Cortex of kidney (tissue), 1 donor: ENCODE data around the gene L2HGDH.
"Not testable (repeated sequence)": the region's sequence is repeated elsewhere in the genome, so short reads cannot be mapped to it uniquely, and the experiment has no call there.

Source experiments
- DNase-seq: peaks from one replicate; lab custom pipeline; 2025; lab: John Stamatoyannopoulos, UW

Gene L2HGDH

DNA sequence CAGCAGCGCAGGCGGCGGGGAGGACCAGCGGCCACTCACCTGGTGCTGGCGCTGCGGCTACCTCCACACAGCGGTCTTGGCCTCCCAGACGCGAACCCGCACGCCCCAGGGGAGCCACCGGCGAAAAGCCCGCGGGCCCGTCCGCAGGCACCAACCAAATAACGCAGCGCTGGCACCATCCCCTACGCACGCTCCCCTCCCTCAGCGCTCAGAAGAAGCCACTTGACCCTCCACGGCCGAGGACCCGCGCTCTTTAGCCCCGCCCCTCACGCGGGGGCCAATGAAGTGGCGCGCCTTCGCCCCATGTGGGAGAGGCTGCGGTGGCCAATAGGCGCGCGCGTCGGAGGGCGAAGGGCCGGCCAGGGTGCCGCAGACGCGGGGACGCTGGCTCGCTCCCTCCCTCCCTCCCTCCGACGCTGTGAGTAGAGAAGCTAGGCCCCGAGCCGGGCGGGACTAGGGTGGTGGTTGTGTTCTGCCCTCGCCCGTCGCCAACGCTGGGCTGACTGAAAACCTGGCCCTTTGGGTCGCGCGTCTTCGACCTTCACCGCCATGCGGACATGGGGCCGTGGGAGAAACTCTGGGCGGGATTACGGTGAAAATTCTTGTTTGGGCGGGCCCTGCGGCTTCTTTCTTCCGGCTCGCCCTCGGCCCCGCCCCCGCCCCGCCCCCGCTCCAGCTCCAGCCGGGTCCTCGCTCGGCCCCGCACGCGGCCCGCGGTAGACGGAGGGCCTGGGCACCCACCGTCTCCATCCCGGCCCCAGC lies at the start of gene L2HGDH, which contains the start of gene DMAC2L:
L2HGDH (minus strand) TSS at position 258 of the 762 bp plus-strand sequence; CDS start at position 179, 79 bp downstream.
DMAC2L (plus strand) TSS at position 353 of the 762 bp plus-strand sequence. CDS start 9,164 bp downstream, outside the sequence.
- no peak for DNase-seq

- no peak for DNase-seq
Observed at GRCh38 chr14:50360851-50361250, 48.8 kb upstream of the L2HGDH start.

DNA sequence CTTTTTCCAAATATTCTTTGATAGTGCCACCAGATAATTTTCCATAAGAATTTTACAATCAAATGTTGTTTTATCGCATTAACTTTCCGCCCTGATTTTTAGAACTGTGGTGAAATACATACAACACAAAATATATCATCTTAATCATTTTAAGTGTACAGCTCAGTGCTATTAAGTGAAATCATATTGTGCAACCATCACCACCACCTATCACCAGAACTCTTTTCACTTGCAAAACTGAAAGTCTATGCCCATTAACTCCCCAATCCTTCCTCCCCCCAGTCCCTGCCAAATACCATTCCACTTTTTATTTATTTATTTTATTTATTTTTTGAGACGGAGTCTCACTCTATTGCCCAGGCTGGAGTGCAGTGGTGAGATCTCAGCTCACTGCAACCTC lies 48.1 kb upstream of the L2HGDH start:
- DNase-seq, result no peak

GRCh38 chr14:50359631-50360030 lies 47.6 kb upstream of the L2HGDH start:
- no peak for DNase-seq

DNA sequence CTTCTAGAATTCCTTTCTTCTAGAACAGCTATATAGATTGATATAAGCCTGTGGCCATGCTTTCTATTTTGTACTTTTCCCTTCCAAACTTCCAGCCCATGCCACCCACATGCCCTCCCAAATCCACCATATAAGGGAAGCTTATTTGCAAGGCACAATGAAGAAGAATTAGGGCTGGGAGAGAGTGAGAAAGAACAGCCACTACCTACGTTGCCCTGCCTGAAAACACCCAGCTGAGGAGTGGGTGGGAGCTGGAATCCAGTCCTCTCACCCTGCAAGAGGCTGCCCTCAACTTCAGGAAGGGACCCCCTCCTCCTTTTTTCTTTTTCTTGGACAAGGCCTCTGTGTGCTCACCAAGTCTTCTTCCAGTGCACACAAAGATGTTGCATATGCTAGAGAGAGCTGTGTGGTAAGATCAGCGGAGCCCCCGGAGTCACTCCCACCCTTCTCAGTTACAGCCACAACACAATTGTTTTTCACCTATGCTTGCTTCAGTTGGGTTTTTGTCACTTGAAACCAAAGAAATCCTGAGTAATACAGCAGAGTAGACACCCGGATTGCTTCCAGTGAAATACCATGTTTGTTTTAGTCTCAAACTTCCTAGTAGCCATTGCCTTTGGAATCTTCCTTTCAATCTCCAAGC lies 45.8 kb upstream of the L2HGDH start:
- DNase-seq, result no peak

DNA sequence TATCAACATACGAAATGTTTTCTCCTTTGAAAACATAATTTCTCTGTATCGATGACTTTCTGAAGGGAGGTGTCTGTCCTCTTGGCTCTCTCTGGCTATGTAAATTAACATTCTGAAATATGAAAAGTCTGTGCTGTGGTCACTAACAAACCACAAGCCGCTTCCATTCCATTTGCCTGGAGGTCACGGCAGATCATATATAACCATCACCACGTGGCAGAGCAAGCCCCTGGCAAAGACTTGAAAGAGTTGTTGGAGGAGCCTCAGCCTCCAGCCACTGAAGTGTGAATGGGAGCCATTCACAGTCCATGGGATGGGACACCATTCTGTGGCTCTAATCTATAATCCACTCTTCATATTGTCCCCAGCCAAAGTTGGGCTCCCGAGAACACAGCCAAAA lies 45.1 kb upstream of the L2HGDH start:
- no peak for DNase-seq

DNA sequence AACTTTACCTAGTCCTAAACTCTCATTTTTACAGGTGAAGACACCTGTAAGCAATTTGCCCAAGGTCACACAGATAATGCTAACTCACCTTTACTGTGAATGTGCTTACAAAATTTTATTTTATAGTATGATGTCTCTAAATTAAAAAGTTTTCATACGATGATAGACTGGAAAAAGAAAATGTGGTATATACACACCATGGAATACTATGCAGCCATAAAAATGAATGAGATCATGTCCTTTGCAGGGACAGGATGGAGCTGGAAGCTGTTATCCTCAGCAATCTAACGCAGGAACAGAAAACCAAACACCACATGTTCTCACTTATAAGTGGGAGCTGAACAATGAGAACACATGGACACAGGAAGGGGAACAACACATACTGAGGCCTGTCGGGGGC lies 44.3 kb upstream of the L2HGDH start:
- not testable (repeated sequence) for DNase-seq

DNA sequence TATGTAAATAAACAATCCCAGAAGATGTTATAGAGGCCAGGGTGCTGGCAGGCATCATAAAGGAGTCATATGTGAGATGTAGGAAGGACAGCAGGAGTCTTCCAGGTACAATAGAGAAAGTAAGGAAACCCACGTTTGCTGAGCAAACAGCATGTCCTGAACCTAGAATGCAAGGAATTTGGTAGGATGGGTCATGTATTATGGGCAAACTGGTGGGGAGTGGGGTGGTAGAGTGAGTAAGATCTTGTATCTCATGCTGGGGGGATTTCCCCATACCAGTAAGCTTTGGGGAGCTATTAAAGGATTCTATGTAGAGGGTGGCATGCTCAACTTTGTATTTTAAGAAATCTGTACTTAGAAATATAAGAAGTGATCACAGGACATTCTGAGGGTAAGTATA lies 43.7 kb upstream of the L2HGDH start:
- DNase-seq, result no peak

DNA sequence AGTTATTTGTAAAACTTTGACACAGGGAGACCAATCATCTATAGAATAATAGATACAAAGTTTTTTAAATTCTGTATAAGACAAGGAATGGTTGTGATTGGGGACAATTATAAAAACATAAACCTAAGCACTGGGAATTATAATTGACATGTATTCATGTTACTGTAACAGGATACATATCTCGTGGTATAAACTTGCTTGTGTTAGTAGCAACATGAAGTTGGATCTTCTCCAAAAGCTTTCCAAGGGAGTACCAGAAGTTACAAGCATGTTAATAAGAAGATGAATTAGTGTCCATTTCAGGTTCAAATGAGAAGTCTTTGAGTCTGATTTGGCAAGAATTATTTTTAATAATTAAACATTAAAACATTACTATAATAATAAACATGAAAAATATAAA lies 42.5 kb upstream of the L2HGDH start:
- no peak for DNase-seq

- no peak for DNase-seq
Observed at GRCh38 chr14:50353126-50353525, 41.1 kb upstream of the L2HGDH start.

- no peak for DNase-seq
Observed at GRCh38 chr14:50352584-50352983, 40.6 kb upstream of the L2HGDH start.

GRCh38 chr14:50350975-50351374 lies 38.9 kb upstream of the L2HGDH start:
- no peak for DNase-seq

- no peak for DNase-seq
Observed at GRCh38 chr14:50348933-50349332, 36.9 kb upstream of the L2HGDH start.

DNA sequence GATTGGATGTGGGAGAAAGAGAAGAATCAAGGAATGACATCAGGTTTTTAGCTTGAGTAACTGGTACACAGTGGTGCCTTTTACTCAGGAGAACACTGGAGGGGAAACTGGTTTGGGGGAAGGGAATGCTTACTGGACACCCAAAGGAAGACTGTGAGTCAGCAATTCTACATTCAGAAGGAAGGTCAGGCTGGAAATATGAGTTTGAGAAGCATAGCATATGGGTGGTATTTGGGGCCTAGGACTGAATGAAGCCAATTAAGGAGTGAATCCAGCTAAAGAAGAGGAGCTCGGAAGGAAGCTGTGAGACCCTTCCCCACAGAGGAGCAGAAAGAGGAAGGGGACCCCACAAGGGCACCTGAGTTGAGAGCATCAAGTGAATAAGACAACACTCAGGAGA lies 35.5 kb upstream of the L2HGDH start:
- no peak for DNase-seq

DNA sequence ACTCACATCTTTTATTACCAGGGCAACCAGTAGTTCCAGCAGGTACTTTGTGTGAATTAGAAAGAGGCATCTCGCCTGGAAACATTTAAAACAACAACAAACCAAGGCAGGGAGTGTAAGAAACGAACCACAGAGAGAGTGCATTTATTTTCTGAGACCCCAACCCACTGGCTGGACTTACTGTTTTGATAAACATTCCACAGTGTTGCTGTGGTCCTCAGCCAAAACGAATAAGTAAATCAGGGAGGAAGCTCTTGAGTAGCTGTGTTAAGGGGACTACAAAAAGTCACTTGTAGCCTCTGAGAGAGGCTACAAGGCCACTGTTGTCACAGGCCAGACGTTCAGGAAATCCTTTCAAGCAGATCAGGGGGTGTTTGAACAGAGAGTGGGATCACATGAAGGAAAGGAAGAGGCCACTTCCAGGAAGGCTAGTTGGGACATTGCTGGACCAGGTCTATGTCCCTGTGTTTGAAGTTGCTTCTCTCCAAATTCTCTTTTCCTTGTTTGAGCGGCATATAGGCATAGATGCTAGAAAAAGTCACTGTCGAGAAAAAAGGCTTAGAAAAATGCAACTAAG lies 33.9 kb upstream of the L2HGDH start:
- no peak for DNase-seq

- no peak for DNase-seq
Observed at GRCh38 chr14:50344876-50345563, 33.0 kb upstream of the L2HGDH start.

GRCh38 chr14:50344116-50344775 lies 32.2 kb upstream of the L2HGDH start:
- no peak for DNase-seq

DNA sequence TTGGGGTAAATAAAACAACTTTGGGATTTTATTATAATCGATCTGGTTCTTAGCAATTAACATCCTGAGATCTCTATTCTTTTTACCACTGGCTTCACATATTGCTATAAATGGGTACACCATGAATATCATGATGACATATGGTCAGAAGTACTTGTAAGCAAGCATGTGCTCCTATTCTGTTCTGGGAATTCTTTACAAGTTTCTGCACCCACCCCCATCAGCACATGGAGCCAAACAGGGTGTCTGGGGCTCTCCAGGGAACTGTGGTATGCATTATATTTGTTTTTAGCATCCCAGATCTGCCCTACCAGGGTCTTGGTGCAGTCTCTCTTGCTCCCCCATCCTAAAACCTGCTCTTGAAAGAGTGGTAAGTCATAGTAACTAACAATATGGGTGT lies 31.4 kb upstream of the L2HGDH start:
- DNase-seq, result no peak

DNA sequence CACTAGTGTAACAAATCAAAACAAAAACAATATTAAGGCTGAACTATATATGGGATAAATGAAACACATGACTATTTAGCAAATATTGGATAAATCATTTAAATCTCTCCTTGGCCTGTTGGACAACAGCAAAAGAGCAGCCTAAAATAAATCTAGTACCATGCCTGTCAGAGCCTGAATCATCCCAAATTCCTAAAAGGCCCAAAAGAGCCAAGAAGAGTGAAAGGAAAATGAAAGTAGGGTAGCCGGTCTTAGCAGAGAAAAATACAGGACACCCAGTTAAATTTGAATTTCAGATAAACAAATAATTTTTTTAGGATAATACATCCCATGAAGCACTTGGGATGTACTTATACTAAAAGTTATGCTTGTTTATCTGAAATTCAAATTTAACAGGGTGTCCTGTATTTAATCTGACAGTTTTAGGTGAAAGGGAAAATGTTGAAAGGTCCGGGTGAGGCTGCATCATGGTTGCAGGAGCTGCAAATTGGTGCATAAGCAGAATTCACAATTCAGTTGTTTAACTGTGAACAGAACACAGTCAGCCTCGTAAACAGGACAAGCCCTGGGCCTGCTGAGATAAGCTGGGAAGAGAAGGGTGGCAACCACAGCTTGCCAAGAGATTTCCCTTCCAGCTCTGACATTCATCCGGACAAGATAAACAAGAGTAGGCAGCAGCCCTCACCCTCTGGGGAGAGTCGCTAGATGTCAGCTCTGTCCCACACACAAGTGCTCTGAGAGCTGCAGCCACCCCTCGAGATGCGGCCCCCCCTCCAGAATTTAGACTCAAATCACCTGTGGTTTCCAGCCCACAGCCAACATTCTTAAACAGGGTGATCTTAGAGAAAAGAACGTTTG lies 30.4 kb upstream of the L2HGDH start:
- DNase-seq, result no peak

- no peak for DNase-seq
Observed at GRCh38 chr14:50340963-50341362, 28.9 kb upstream of the L2HGDH start.

DNA sequence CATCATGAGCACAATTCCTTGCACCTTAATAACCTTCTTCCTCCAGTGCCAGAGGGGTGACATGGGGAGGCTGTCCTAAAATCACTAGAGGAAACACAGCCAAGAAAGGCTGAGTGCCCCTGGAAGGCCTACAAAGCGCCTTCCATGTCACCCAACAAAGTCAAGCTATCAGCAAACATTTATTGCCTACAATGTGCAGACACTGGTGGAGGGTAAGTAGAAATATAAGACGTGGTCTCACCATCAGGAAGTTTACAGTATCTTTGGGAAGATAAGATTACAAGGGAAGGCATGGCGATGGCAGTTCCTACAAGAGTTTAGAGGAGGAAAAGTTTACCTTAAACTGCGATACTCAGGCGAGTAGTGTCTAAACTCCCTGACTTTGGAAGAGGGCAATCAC lies 28.0 kb upstream of the L2HGDH start:
- no peak for DNase-seq
